HL-60/S4 treated with retinoic acid at 250 ng/mL for 4 days and 3 days (cell line): ENCODE measurements around the gene SNW1.
"Not testable (repeated sequence)": the region's sequence is repeated elsewhere in the genome, so short reads cannot be mapped to it uniquely, and the experiment has no call there.

Source experiments
- in situ Hi-C: fragments of 300-500 bp; cut with MboI; formaldehyde crosslinking; loops from 2 replicates; pipeline ENCODE4 v1.7.0; 2022; ENCODE audit warnings: low sequenced_read_pairs

SNW1 gene

GRCh38 chr14:77752266-77752665 is 8.7 kb downstream of the SNW1 start:
- in situ Hi-C loops, result no loop called here

GRCh38 chr14:77747425-77747824 is 13.5 kb downstream of the SNW1 start:
- in situ Hi-C loops, result not testable (repeated sequence)

DNA sequence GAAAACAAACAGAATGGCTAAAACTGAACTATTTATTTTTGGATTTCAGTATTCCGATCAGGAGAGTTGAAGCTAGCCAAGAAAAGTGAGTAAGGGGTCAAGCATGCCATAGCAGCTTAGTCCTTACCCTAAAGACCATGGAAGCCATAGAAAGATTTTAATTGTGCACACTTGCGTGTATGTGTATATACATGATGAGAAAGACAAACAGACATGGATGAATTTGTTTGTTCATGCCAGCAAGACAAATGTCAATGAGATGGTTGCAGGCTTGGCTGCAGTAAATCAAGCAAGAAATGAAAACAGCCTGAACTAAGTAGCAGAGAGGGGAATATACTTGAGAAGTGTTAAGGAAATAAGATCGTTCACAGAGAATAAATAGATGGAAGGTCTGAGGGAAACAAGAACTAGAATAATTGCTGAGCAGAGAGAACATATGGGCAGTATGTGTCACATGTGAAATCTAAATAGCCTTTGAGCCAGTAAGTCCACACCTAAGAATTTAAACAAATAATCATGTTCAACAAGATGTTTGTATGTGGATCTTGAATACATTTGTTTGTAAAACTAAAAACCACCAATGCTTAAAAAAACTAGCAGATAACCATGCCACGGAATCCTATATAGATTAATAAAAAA is 14.8 kb downstream of the SNW1 start:
- in situ Hi-C loops, result no loop called here

GRCh38 chr14:77741438-77741837 is 19.5 kb downstream of the SNW1 start:
- in situ Hi-C loops, result no loop called here

DNA sequence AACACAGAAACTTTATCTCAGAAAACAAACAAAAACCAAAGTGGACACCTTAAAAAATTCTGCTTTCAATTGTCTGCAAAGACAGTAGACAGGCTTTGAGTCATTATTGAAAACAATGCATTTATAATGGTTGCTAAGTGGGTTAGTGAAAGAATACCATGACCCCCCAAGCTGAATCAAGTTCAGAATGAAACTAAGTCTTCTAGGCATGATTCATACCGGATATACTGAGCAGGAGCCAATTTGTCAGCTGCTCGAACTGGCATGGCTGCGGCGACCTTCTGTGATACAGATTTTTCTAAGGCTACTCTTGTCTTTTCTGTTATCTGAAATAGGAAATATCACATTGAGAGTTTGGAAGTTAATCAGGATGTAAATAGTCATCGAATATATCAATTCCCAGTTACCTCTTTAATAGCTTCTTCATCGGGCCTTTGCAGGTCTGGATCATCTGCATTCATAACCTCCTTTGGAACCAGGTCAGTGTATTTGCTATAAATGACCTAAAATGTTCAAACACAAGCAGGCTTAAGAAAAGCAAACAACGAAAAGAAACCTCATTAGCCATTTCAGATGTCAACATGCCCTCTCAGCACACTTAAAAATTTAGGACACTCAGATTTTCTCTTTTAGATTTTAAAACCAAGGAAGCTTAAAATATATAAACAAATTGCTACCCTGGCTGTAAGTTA is 22.3 kb downstream of the SNW1 start:
- in situ Hi-C loops, result no loop called here

- in situ Hi-C loops, result no loop called here
Observed at GRCh38 chr14:77730976-77731497, 29.9 kb downstream of the SNW1 start.

DNA sequence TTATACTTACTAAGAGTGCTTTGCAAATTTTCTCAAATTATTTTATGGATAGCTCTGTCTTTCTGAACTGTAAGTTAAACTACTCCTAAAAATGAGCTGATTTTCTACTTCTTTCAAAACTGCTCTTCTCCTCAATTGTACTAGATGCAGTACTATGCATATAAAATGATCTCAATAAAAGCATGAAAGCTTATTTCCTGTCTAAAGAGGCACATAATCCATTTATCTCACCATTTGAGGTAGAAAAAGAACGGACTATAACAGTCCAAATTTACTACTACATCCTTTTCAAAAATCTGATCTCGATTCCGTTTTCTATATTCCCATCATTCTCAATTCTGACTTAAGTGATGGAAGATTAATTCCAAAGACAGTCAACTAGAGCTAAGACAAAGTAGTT is 38.7 kb downstream of the SNW1 start:
- in situ Hi-C loops, result no loop called here

DNA sequence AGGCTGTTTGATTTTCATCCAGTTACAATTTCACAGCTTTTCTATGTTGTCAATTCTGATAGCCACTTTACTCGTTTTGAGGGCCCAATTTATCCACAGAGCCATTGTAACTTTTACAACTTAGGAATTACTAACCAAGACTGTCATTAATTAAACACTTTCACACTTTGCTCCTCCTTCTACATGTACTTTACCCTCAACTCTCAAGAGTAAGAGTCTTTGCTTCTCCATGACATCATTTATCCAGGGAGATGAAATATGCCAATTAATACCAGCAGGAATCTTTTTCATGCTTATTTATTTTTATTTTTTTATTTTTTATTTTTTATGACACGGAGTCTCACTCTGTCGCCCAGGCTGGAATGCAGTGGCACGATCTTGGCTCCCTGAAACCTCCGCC is 39.5 kb downstream of the SNW1 start:
- in situ Hi-C loops, result no loop called here

DNA sequence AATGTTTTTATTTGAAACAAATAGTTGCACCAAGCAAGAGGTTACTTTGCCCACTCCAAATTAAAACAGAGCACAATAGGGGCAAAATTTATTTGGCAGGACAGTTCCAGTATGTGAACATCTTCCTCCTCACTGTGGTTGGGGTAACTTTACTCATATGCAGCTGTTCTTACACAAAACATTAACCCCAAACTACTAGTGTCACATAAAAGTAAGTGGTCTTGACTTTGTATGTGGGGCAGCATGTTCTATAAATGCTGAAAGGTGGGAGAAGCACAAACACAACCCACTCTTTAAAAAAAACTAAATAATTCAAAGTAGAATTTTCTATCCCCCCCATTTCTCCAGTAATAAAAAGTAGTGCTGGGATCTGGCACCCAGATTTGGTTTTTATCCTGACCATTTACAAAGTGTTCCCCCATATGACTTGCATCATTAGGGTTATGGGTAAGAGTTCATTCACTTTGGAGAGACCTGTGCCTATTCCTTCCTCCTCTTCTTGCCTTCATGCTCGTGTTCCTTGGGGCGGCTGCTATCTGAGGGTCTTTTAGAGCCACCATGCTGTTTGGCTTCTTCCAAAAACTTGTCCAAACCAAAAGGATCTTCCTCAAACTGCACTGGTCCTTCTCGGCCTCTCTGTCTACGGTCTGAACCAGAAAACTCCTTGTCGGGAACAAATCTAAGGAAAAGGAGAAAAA is 43.2 kb downstream of the SNW1 start:
- in situ Hi-C loops, result no loop called here

DNA sequence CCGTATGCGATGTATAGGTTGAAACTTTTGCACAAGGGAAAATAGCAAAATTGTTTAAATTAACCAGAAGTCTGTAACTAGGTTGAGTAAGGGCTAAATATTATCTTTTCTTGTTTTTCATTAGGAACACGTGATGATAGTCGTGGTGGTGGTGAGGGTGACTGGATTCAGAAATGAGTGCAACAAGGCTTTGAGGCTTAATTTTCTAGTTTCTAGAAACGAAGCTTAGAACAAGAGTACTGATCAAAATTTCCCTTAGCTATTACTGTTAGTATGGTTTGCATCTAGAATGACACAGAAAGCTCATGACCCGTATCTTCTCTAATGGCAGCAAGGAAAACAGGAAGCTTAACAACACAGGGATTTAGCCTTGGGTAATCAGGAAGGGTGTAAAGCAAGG is 46.0 kb downstream of the SNW1 start:
- in situ Hi-C loops, result no loop called here

GRCh38 chr14:77710364-77710763 is 50.6 kb downstream of the SNW1 start:
- in situ Hi-C loops, result no loop called here

DNA sequence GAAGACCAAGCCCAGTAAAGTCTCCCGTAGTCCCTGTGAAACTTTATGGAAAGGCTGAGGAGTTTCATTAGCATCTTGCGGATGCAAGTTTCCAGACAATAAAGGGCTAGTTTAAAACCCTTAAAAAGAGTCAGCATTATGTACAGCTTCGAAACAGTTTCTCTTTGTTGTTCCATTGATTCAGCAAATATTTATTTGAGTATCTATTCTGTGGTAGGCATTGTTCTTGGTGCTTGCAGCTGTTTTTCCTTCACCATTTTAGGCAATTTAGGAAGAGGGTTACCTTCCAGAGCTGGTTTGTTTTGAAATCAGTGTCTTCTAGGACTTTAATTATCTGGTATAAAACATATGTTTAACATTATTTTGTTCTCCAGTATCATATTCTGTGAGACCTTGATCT is 51.5 kb downstream of the SNW1 start:
- in situ Hi-C loops, result no loop called here

DNA sequence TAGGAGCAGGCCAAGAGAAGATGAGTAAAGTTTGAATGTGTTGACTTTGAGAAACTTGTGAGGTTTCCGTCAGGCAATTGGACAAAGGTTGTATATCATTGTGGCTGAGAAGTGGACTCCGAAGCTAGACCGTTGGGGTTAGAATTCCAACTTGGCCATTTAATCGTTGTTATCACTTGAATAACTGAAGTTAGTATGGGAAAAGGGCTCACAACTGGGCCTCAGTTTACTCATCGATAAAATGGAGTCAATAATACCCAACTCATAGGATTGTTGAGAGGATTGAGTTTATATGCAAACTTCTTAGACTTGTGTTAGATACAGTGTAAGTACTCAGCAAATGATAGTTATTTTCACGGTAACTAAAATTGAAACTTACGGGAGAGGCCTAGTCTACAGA is 52.2 kb downstream of the SNW1 start:
- in situ Hi-C loops, result no loop called here

- in situ Hi-C loops, result no loop called here
Observed at GRCh38 chr14:77707724-77708408, 53.1 kb downstream of the SNW1 start, which contains the start of the genes ALKBH1 and SLIRP. ALKBH1 (minus strand) TSS chr14:77708023; CDS start chr14:77708004, 19 bp downstream. SLIRP (plus strand) TSS chr14:77708103; CDS start chr14:77708112, 9 bp downstream.

DNA sequence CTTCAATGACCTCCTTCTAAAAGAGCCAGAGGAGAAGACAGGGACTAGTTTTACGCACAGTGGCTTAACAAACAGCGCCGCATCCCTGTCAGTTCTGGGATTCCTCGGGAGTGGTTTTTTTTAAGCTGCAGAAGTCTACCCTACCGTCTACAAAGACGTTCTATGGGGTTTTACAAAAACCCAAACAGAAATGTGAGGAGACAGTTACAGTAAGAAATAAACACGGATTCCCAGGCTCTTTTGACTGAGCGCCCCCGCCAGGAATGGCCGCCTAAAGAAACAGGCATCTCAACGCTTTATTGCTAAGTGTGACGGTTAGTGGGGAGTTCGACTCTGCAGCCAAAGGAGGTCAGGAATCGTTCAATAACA is 53.6 kb downstream of the SNW1 start:
- in situ Hi-C loops, result no loop called here

GRCh38 chr14:77691259-77691658 is 69.7 kb downstream of the SNW1 start:
- in situ Hi-C loops, result no loop called here

GRCh38 chr14:77682158-77682553 is 78.8 kb downstream of the SNW1 start:
- in situ Hi-C loops, result no loop called here

DNA sequence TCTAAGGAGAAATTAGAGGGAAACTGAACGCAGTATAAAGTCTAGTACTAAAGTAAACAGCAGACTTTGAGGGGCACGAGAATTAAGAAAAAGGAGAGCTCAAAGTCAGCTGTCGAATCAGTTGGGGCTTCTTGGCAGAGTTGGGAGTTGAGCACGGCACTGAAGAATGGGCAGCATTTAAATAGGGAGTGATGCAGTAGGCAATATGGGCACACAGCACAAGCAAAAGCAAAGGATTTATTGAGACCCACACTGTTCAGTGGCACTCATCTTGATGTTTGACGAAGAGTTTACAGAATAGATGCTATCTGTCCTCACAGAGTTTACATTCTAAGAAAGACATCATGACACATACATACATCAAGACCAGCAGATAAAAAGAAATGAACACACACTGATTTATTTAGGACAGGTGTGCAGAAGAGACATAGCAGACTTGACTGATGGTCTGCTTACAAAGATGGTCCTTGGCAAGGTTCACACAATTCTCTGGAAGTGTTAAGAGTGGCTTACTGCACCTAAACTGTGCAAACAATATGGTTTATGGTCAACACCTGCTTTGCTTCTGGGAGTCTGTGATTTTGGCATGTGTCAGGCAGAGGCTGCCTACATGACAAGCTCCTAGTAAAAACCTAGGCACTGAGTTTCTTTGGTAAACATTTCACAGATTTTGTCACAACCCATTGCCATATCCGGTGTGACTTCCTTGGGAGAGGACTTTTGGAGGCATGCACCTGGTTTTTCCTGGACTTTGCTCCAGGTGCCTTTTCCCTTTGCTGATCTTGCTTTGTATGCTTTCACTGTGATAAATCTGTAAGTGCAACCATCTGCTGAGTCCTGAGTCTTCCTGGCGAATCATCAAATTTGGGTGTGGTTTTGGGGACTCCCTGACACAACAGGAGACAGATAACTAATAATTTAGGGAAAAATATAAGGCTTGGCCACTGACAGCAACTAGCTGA is 79.5 kb downstream of the SNW1 start:
- in situ Hi-C loops, result no loop called here

DNA sequence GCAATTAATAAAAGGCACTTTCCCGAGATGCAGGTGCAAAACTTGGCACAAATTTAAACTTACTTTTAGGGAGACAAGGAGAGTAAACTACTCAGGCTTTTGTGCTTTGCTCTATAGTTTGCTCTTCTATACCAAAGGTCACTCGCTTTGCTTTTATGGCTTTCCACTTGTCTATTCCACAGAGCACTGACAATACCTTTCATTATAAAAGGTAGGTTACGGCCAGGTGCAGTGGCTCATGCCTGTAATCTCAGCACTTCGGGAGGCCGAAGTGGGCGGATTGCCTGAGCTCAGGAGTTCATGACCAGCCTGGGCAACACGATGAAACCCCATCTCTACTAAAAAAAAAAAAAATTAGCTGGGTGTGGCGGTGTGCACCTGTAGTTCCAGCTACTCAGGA is 86.0 kb downstream of the SNW1 start:
- in situ Hi-C loops, result no loop called here

- in situ Hi-C loops, result no loop called here
Observed at GRCh38 chr14:77673193-77673592, 87.8 kb downstream of the SNW1 start.
